Adrenal gland (tissue), 12 donors: Measurements from ENCODE around the gene LTB4R. TPM values are rescaled to one million over a fixed set of nuclear protein-coding genes. Genes with fewer than 3 reads are reported as not detected.

ENCODE experiments used
- DNase-seq, 7 donors: peaks; one replicate each; pipeline ENCODE4 v3.0.0-alpha.2; 2019 to 2020
- H3K27ac ChIP-seq, 5 donors: fragments of 200-600 bp; sonication (generic) in 4 of 5; 1 replicate in 3 of 5; 2 replicates in 2 of 5; pipeline versions ENCODE4 v1.5.1 to v1.8.0; 2016 to 2020; ENCODE audit warnings: mild to moderate bottlenecking in 1 of 5
- H3K27me3 ChIP-seq: fragments of 200-600 bp; 2 replicates; pipeline ENCODE4 v1.8.0; 2021
- H3K36me3 ChIP-seq, 2 donors: fragments of 200-600 bp; replicated peaks in 1 of 2; 1 replicate in 1 of 2; 2 replicates in 1 of 2; pipeline versions ENCODE4 v1.5.1 to v1.8.0; 2018 to 2022
- H3K4me1 ChIP-seq, 2 donors: fragments of 200-600 bp; replicated peaks in 1 of 2; 1 replicate in 1 of 2; 2 replicates in 1 of 2; pipeline versions ENCODE4 v1.5.1 to v1.8.0; 2018 to 2021
- H3K4me3 ChIP-seq, 4 donors: fragments of 200-600 bp; sonication (generic) in 3 of 4; one replicate each; pipeline ENCODE4 v1.5.1; 2016 to 2018
- H3K9me3 ChIP-seq, 3 donors: fragments of 200-600 bp; sonication (generic) in 1 of 3; replicated peaks in 1 of 3; 1 replicate in 2 of 3; 2 replicates in 1 of 3; pipeline versions ENCODE4 v1.5.1 to v1.8.0; 2016 to 2021
- POLR2A ChIP-seq, 2 donors: fragments of 450-650 bp; IDR thresholded peaks; one replicate each; pipeline ENCODE4 v1.6.1; 2017; ENCODE audit warnings: antibody characterized with exemption in 2 of 2, mild to moderate bottlenecking in 2 of 2, moderate library complexity in 1 of 2
- WGBS, 4 donors: extraction: QIAGEN DNeasy Blood & Tissue Kit in 2 of 4; methylation state at CpG; one replicate each; pipeline versions ENCODE4 v1.1.5 to v1.1.7; 2013 to 2017; 5-methylcytosine and 5-hydroxymethylcytosine counted together
- intact Hi-C, 2 donors: fragments of 100-400 bp; cut with DNase I; formaldehyde crosslinking; loops; one replicate each; pipeline versions ENCODE4 v1.14.1 to v1.15.0; 2022 to 2023
- polyA plus RNA-seq, 3 donors: library from polyadenylated mRNA; stranded (reverse); fragments of 200-250 nt in 2 of 3; fragments of 350-450 nt in 1 of 3; fragmentation: Illumina TruSeq in 1 of 3; extraction: RNeasy Lipid Tissue Mini Kit (QIAGEN cat#74804) in 1 of 3; gene quantifications; one replicate each; pipeline ENCODE4 v1.2.3, GENCODE V29; 2013 to 2014
- total RNA-seq, 9 donors: library from RNA; depleted of rRNA in 4 of 9; stranded (reverse); fragments of >200 nt in 4 of 9; fragments of 120-200 nt in 1 of 9; fragmentation: NEBNext Ultra II Directional in 1 of 9; extraction: Animal tissue kit (Norgen Biotek cat#: 25700) in 1 of 9; gene quantifications; one replicate each; pipeline versions ENCODE4 v1.1.0 to v1.2.4, GENCODE V29; 2013 to 2023
- TF ChIP-seq, protein P1 (sequence below), 6 experiments: fragments of 450-650 bp in 4 of 6; fragments of 200-600 bp in 2 of 6; sonication (generic) in 1 of 6; IDR thresholded peaks; 1 replicate in 5 of 6; 2 replicates in 1 of 6; pipeline versions ENCODE4 v1.5.1 to v1.8.0; 2016 to 2021; ENCODE audit warnings: antibody characterized with exemption in 6 of 6, mild to moderate bottlenecking in 2 of 6, moderate library complexity in 1 of 6
- donor health status: healthy with polysubstance abuse.
- donor health status: Bipolar disorder and iron deficiency.
- donor health status: DM: yes; HTN: yes; CAD: no.
- donor health status: DM: no; HTN: no; CAD: no.
- donor health status: DM: no; HTN: no; CAD: no.
- donor health status: DM: yes; HTN: yes; CAD: no.

The LTB4R gene
- total and polyA plus RNA-seq, 12 donors: 1.4 to 30.2 (median 11.6) TPM

DNA sequence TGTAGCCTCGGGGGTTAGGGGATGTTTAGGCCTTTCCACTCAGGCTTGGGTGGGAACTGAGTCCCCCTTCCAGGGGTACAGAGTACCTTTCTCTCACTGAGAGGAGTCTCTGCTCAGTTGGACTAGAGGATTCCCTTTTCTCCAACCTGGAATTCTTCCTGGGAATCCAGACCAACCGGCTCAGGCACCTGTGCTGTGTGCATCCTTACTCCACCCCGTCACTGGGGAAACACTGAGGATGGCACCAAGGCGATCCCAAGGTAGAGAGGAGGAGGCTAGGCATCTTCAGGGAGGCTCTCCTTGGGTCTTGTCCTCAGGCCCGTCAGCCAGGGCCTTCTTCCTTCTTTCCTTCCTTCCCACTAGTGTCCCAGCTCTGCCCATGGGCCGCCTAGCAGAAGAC is 47.5 kb upstream of the LTB4R start:
- H3K27me3 ChIP-seq: no peaks in the 10 kb centered on the region
- WGBS, 4 donors: 77 to 81% (median 81%) methylated on average over 6 of the region's 6 CpGs
- H3K4me1 ChIP-seq: no peaks in the 10 kb centered on the region
- no peak overlapping the region for H3K4me3 ChIP-seq
- no peak for DNase-seq
- H3K36me3 ChIP-seq: peaks cover 0 to 20% of the 10 kb centered on the region in 2 donors
- no peaks in the 10 kb centered on the region for H3K9me3 ChIP-seq
- intact Hi-C loops: no loop called here
- peak overlapping the region in 1 of 5 donors; percentile 66 for H3K27ac ChIP-seq
- TF ChIP-seq, protein P1, sequence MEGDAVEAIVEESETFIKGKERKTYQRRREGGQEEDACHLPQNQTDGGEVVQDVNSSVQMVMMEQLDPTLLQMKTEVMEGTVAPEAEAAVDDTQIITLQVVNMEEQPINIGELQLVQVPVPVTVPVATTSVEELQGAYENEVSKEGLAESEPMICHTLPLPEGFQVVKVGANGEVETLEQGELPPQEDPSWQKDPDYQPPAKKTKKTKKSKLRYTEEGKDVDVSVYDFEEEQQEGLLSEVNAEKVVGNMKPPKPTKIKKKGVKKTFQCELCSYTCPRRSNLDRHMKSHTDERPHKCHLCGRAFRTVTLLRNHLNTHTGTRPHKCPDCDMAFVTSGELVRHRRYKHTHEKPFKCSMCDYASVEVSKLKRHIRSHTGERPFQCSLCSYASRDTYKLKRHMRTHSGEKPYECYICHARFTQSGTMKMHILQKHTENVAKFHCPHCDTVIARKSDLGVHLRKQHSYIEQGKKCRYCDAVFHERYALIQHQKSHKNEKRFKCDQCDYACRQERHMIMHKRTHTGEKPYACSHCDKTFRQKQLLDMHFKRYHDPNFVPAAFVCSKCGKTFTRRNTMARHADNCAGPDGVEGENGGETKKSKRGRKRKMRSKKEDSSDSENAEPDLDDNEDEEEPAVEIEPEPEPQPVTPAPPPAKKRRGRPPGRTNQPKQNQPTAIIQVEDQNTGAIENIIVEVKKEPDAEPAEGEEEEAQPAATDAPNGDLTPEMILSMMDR (IDR thresholded peaks at IDR 0.05): no peak
- no peak for TF ChIP-seq POLR2A (IDR thresholded peaks at IDR 0.05)

DNA sequence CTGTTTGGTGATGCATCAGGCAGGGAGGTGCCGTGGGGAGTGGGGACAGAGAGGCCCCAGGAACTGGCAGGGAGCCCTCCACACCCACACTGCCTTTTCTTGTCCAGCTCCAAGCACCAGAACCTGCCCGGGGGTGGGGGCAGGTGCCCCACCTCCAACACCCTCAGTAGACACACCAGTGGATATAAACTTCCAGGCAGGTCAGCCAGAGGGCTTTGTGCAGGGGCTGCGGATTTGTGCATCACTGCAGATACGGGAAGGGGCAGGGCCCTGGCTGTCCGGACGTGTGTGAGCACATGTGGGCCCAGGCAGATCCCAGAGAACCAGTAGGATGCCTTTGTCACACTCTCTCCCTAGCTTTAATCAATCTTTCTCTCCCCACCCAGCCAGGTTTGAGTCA is 47.0 kb upstream of the LTB4R start:
- H3K36me3 ChIP-seq: peaks cover 0 to 20% of the 10 kb centered on the region in 2 donors

DNA sequence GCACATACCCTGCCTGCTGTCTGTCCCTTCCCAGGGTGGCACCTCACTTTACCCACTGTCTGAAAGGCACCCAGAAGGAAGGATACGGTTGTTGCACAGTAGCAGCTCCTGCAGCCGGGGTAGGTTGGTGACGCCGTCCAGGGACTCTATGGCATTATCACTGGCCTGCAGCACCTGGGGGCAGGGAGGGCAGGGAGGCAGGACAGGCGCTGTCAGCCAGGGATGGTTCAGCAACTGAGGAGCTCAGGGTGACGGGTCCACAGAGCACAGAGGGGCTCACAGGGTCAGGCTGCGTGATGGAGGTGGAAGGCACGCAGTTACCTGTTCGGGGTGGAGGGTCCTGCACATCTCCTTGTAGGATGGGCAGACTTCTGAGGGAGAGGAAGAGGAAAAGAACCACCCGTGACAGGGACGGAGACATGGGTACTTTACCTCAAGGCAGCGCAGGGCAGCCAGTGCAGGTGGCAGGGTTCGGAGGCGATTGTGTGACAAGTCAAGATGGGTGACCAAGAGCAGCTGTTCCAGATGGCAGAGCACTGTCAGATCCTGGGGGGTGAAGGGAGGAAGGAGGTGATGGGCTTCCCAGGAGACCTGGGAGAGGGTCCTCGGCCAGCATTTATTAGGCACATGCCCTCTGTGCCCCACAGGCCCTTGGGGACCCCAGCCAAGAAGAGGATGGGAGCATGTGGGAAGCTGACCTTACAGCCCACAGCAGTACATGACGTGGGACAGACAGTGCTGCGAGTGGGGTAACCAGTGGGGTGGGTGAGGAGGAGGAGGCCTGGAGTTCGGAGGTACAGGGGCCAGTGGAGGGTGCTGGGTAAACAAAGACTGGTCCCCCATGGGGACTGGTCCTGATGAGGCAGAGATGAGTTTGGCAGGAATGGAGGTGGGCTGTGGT is 44.7 kb upstream of the LTB4R start:
- H3K4me1 ChIP-seq: no peaks in the 10 kb centered on the region
- no peak for DNase-seq
- intact Hi-C loops: no loop called here
- H3K27me3 ChIP-seq: no peaks in the 10 kb centered on the region
- 82 to 91% (median 89%) methylated on average over 14 to 18 of the region's 18 CpGs for WGBS, 4 donors
- H3K9me3 ChIP-seq: no peaks in the 10 kb centered on the region
- H3K27ac ChIP-seq: no peak overlapping the region
- H3K4me3 ChIP-seq: no peak overlapping the region
- H3K36me3 ChIP-seq: peaks cover 0 to 20% of the 10 kb centered on the region in 2 donors
- TF ChIP-seq POLR2A (IDR thresholded peaks at IDR 0.05): no peak
- TF ChIP-seq, protein P1 (IDR thresholded peaks at IDR 0.05): no peak

More for the DNA sequence above, 47.0 kb upstream of the LTB4R start:
- intact Hi-C loops: no loop called here
- no peak for DNase-seq
- peak overlapping the region in 1 of 5 donors; percentile 66 for H3K27ac ChIP-seq
- no peaks in the 10 kb centered on the region for H3K27me3 ChIP-seq
- H3K4me1 ChIP-seq: no peaks in the 10 kb centered on the region
- H3K4me3 ChIP-seq: no peak overlapping the region
- H3K9me3 ChIP-seq: no peaks in the 10 kb centered on the region
- TF ChIP-seq, protein P1 (IDR thresholded peaks at IDR 0.05): no peak
- no peak for TF ChIP-seq POLR2A (IDR thresholded peaks at IDR 0.05)
- 70 to 84% (median 80%) methylated on average over 5 to 6 of the region's 6 CpGs for WGBS, 4 donors

DNA sequence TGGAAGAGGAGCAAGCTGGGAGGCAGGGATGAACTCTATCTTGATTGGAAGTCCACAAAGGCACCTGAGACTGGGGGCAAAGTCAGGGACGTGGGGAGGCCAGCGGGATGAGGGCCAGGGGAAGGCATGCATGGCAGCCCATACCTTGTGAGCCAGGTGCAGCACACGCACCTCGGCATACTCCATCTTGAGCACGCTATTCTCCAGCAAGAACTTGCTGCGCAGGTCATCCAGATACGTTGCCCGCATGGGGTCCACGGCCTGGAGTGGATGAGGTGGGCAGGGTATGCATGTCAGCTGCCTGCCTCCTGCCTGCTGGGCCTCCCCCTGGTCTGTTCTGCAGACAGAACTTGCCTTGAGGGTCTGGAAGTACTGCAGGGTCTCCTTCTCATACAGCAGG is 43.8 kb upstream of the LTB4R start:
- TF ChIP-seq, protein P1 (IDR thresholded peaks at IDR 0.05): no peak
- no peak for TF ChIP-seq POLR2A (IDR thresholded peaks at IDR 0.05)

More for the DNA sequence above, 43.8 kb upstream of the LTB4R start:
- Histone ChIP-seq H3K4me1 (peaks cover 5 to 8% of the 10 kb centered on the region in 2 donors), H3K9me3 (no peaks in the 10 kb centered on the region), H3K36me3 (peaks cover 0 to 20% of the 10 kb centered on the region in 2 donors), H3K27ac (no peak overlapping the region), H3K4me3 (no peak overlapping the region), H3K27me3 (no peaks in the 10 kb centered on the region)
- intact Hi-C loops: no loop called here
- no peak for DNase-seq
- 89 to 96% (median 95%) methylated on average over 9 of the region's 9 CpGs for WGBS, 4 donors
